C4-2B (cell line): ENCODE measurements around the gene CACHD1.

Experiments used
- H3K27ac ChIP-seq: fragments of 450-650 bp; 2 replicates; pipeline ENCODE4 v1.5.1; 2017
- CTCF ChIP-seq: fragments of 450-650 bp; conservative IDR thresholded peaks from 2 replicates; pipeline ENCODE4 v1.5.1; 2017; ENCODE audit warnings: mild to moderate bottlenecking
- ZFX ChIP-seq: fragments of 450-650 bp; IDR thresholded peaks from 2 replicates; pipeline ENCODE4 v1.6.1; 2017

Gene CACHD1

GRCh38 chr1:64539781-64540218 lies 69.9 kb downstream of the CACHD1 start:
- TF ChIP-seq ZFX (no peak), CTCF (no peak)
- H3K27ac ChIP-seq, result no peak overlapping the region

GRCh38 chr1:64540265-64540791 lies 70.4 kb downstream of the CACHD1 start:
- no peak overlapping the region for H3K27ac ChIP-seq
- TF ChIP-seq ZFX (no peak), CTCF (no peak)

- no peak overlapping the region for H3K27ac ChIP-seq
- TF ChIP-seq ZFX (no peak), CTCF (no peak)
These were observed 72.2 kb downstream of the CACHD1 start for GRCh38 chr1:64542118-64542517.

GRCh38 chr1:64543831-64544230 lies 73.9 kb downstream of the CACHD1 start:
- H3K27ac ChIP-seq, result no peak overlapping the region
- TF ChIP-seq CTCF, result no peak
- no peak for TF ChIP-seq ZFX

GRCh38 chr1:64545118-64545843 lies 75.4 kb downstream of the CACHD1 start:
- H3K27ac ChIP-seq, result no peak overlapping the region
- no peak for TF ChIP-seq ZFX
- no peak for TF ChIP-seq CTCF

- H3K27ac ChIP-seq, result no peak overlapping the region
- no peak for TF ChIP-seq CTCF
- TF ChIP-seq ZFX, result no peak
These were observed 76.1 kb downstream of the CACHD1 start for GRCh38 chr1:64546013-64546412.

GRCh38 chr1:64549464-64550239 lies 79.7 kb downstream of the CACHD1 start:
- H3K27ac ChIP-seq, result no peak overlapping the region
- no peak for TF ChIP-seq ZFX
- TF ChIP-seq CTCF, result no peak
